Measurements from ENCODE around the gene COX6A2. TPM values are rescaled to one million over a fixed set of nuclear protein-coding genes. Genes with fewer than 3 reads are reported as not detected.

COX6A2 gene
- total RNA-seq, 1 experiment from 2014 or later, result not detected

DNA sequence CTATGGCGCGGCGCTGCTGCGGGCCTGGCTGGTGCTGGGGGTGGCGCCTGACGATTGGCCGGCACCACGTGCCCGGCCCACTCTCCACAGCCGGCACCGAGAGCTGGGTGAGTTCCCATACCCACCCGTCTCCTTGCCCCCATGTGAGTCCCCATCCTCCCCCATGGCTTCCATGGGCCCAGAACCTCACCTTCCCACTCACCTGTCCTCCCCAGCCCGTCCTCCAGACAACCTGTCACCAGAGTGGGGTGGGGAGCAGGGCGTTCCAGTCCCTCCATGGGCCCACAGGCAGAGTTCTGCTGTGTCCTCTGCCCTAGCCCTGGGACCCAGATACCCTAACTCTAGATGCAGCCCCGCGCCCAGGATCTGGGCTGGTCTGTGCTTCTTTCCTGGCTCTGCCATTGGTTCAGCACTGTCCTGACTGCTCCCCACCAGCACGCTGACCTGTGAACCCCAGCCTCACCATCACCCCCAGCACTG is 36.7 kb upstream of the COX6A2 start:
- no peak for DNase-seq
- Histone ChIP-seq H3K18ac (ENCODE audit: insufficient read length, low read depth, low read length) (no peak overlapping the region), H3K9me3 (ENCODE audit: control insufficient read depth, low read depth, low read length) (no peaks in the 10 kb centered on the region), H2AFZ (ENCODE audit: low read length) (no peak overlapping the region), H2BK120ac (ENCODE audit: low read depth, low read length, poor library complexity, severe bottlenecking) (no peak overlapping the region), H3K79me1 (ENCODE audit: insufficient read depth, low read depth, low read length, poor library complexity, severe bottlenecking) (no peaks in the 10 kb centered on the region), H3K14ac (ENCODE audit: insufficient read depth, low read length) (no peak overlapping the region), H3K23me2 (ENCODE audit: insufficient read length, low read depth, low read length, poor library complexity, severe bottlenecking) (no peaks in the 10 kb centered on the region), H3K27ac (ENCODE audit: insufficient read length, low read depth, low read length) (no peak overlapping the region), H3K23ac (ENCODE audit: insufficient read length, low read depth, low read length) (no peak overlapping the region), H3K79me2 (ENCODE audit: insufficient read depth, low read length) (no peaks in the 10 kb centered on the region), H3K56ac (ENCODE audit: insufficient read length, low read depth, low read length) (no peak overlapping the region), H2AK5ac (ENCODE audit: insufficient read length, low read length) (no peak overlapping the region), H3K4me1 (ENCODE audit: insufficient read depth, low read length) (no peaks in the 10 kb centered on the region), H2BK5ac (ENCODE audit: insufficient read length, low read length) (no peak overlapping the region), H4K91ac (ENCODE audit: insufficient read length, low read depth, low read length) (no peak overlapping the region), H4K5ac (ENCODE audit: insufficient read length, low read depth, low read length) (no peak overlapping the region), H3K9ac (ENCODE audit: extremely low read depth, insufficient read length, low read length) (no peak overlapping the region), H2BK12ac (ENCODE audit: insufficient read length, low read depth, low read length) (no peak overlapping the region), H4K8ac (replicated peaks; ENCODE audit: insufficient read length, low read depth, low read length) (no peak overlapping the region), H3T11ph (ENCODE audit: low read length) (no peak overlapping the region), H3K27me3 (ENCODE audit: insufficient read depth, low read length) (no peaks in the 10 kb centered on the region), H3K4me2 (ENCODE audit: insufficient read depth, insufficient read length, low read length) (no peak overlapping the region), H4K20me1 (ENCODE audit: control insufficient read depth, insufficient read depth, insufficient read length) (no peaks in the 10 kb centered on the region), H2BK15ac (ENCODE audit: low read depth, low read length) (no peak overlapping the region), H2BK20ac (ENCODE audit: low read depth, low read length, poor library complexity, severe bottlenecking) (no peak overlapping the region), H3K4ac (ENCODE audit: low read depth, low read length) (no peak overlapping the region)
- peaks cover 2 to 5% of the 10 kb centered on the region in 2 experiments; a peak in 2 of 4 replicates for H3K4me1 Mint-ChIP-seq
- H3K27ac Mint-ChIP-seq, result no peak overlapping the region
- peaks cover 3 to 34% (median 29%) of the 10 kb centered on the region in 3 experiments for H3K36me3 Mint-ChIP-seq (ENCODE audit: insufficient read depth in 1 of 3, low read depth in 3 of 3)
- TF ChIP-seq CTCF (conservative IDR thresholded peaks at IDR 0.05), result no peak
- H3K9me3 Mint-ChIP-seq, result peaks cover 0 to 2% of the 10 kb centered on the region in 2 experiments; a peak in 1 of 5 replicates
- no CpG with 5 or more reads among the region's 17 CpGs for WGBS (ENCODE audit: extremely low coverage, insufficient read length, low lambda C conversion rate)
- no peaks in the 10 kb centered on the region; the same call in 1 of the 2 replicates for H3K27me3 Mint-ChIP-seq (ENCODE audit: low read depth)
- H3K4me3 Mint-ChIP-seq, result no peak overlapping the region

All from H9 (cell line).